A673 (cell line): ENCODE results near the gene CASP1. TPM values are rescaled to one million over a fixed set of nuclear protein-coding genes. Genes with fewer than 3 reads are reported as not detected.
"Not testable (repeated sequence)": the region's sequence is repeated elsewhere in the genome, so short reads cannot be mapped to it uniquely, and the experiment has no call there.

Source experiments
- BruUV-seq: library from RNA; stranded (reverse); fragments of 400-500 nt; replicated peaks from 2 replicates; lab custom pipeline; 2021; lab: Mats Ljungman, UMichigan
- CTCF ChIA-PET: fragments of 300-600 bp; sonication (Branson Sonifier 250); formaldehyde crosslinking; loops from one replicate; lab custom pipeline; 2022; ENCODE audit warnings: antibody characterized with exemption; lab: Charles Lee
- POLR2A ChIA-PET: fragments of 300-600 bp; sonication (Branson Sonifier 250); formaldehyde crosslinking; loops from one replicate; lab custom pipeline; 2022; ENCODE audit warnings: antibody characterized with exemption; ENCODE audit not compliant: low non-redundant PET; lab: Charles Lee
- DNase-seq: peaks from one replicate; pipeline ENCODE4 v3.0.0-alpha.2; 2015; ENCODE audit warnings: low spot score
- H3K27ac ChIP-seq: fragments of 200-600 bp; sonication (generic); 2 replicates; pipeline ENCODE4 v1.5.1; 2016; ENCODE audit warnings: mixed run types, low read depth, mild to moderate bottlenecking, mixed read lengths, antibody characterized with exemption, low read length; ENCODE audit not compliant: poor library complexity, severe bottlenecking
- H3K27me3 ChIP-seq: fragments of 200-600 bp; sonication (generic); replicated peaks from 2 replicates; pipeline ENCODE4 v1.6.1; 2017; ENCODE audit warnings: mixed run types, low read depth, mild to moderate bottlenecking, mixed read lengths, antibody characterized with exemption, low read length; ENCODE audit not compliant: insufficient read depth, poor library complexity
- H3K36me3 ChIP-seq: fragments of 200-600 bp; sonication (generic); 2 replicates; pipeline ENCODE4 v1.6.1; 2016; ENCODE audit warnings: mixed run types, mild to moderate bottlenecking, mixed read lengths, antibody characterized with exemption, low read length; ENCODE audit not compliant: insufficient read depth, poor library complexity, severe bottlenecking
- H3K4me1 ChIP-seq: fragments of 200-600 bp; sonication (generic); 2 replicates; pipeline ENCODE4 v1.6.1; 2017; ENCODE audit warnings: mixed run types, mild to moderate bottlenecking, mixed read lengths, antibody characterized with exemption, low read length; ENCODE audit not compliant: insufficient read depth, poor library complexity, severe bottlenecking
- H3K4me3 ChIP-seq: fragments of 200-600 bp; sonication (generic); 2 replicates; pipeline ENCODE4 v1.5.1; 2016; ENCODE audit warnings: low read depth, mixed run types, mild to moderate bottlenecking, mixed read lengths, low read length; ENCODE audit not compliant: poor library complexity, severe bottlenecking
- H3K9me3 ChIP-seq: fragments of 200-600 bp; sonication (generic); 2 replicates; pipeline ENCODE4 v1.6.1; 2016; ENCODE audit warnings: mixed run types, low read depth, mild to moderate bottlenecking, mixed read lengths, antibody characterized with exemption, low read length; ENCODE audit not compliant: poor library complexity, severe bottlenecking
- EZH2 ChIP-seq: fragments of 200-600 bp; sonication (generic); IDR thresholded peaks from 2 replicates; pipeline ENCODE4 v1.6.1; 2017; ENCODE audit warnings: borderline replicate concordance, low read depth, mild to moderate bottlenecking, mixed read lengths, antibody characterized with exemption, low read length; ENCODE audit not compliant: poor library complexity, severe bottlenecking
- intact Hi-C: fragments of 100-400 bp; cut with micrococcal nuclease; formaldehyde crosslinking; loops from one replicate; pipeline ENCODE4 v1.10.0; 2022; ENCODE audit not compliant: unreplicated experiment
- total RNA-seq: library from RNA; stranded (reverse); gene quantifications from 2 replicates; pipeline ENCODE4 v1.2.3, GENCODE V29; 2021
- TF ChIP-seq, protein P1 (sequence below): fragments of 300-800, 200-600 bp; sonication (generic); conservative IDR thresholded peaks from 2 replicates; pipeline ENCODE4 v1.5.1; 2017; ENCODE audit warnings: low read depth, mild to moderate bottlenecking, antibody characterized with exemption, low read length, moderate library complexity, mixed read lengths

Gene CASP1
- total RNA-seq, 1 experiment from 2014 or later: 9.3 TPM

DNA sequence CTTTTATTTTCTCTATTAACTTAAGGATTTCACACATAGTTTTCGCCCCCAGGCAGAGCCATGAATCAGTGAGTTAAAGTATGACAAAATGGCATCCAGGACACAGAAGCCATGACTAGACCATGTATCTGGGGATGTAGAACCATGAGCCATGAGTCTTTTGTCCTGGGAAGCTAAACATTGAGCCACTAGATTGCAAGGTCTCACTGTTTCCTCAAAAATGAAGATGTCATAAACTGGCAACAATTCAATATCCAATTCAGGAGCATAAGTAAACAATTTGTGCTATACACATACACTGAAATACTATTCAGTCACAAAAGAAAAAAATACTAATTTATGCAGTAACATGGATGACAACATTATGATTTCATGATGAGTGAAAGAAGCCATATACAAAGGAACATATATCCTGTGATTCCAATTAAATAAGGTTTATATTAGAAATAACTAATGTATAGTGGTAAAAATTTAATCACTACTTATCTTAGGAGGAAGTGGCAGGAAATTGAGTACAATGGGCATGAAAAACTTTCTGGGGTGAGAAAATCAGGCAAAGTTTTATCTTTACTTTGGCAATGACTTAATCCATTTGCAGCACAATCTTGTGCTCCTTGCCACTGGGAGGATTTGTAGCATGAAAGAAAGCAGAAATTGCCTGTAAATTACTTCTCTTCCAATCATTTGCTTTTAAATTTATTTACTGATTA lies 38.7 kb upstream of the CASP1 start:
- peak; percentile 40 for DNase-seq
- Histone ChIP-seq H3K4me1 (peaks cover 7% of the 10 kb centered on the region), H3K4me3 (no peak overlapping the region), H3K27me3 (no peaks in the 10 kb centered on the region), H3K27ac (no peak overlapping the region), H3K9me3 (no peaks in the 10 kb centered on the region), H3K36me3 (no peaks in the 10 kb centered on the region)
- no TSS peak for BruUV-seq
- ChIA-PET CTCF (no interaction called here), POLR2A (no interaction called here)
- TF ChIP-seq EZH2: no peak
- TF ChIP-seq, protein P1, sequence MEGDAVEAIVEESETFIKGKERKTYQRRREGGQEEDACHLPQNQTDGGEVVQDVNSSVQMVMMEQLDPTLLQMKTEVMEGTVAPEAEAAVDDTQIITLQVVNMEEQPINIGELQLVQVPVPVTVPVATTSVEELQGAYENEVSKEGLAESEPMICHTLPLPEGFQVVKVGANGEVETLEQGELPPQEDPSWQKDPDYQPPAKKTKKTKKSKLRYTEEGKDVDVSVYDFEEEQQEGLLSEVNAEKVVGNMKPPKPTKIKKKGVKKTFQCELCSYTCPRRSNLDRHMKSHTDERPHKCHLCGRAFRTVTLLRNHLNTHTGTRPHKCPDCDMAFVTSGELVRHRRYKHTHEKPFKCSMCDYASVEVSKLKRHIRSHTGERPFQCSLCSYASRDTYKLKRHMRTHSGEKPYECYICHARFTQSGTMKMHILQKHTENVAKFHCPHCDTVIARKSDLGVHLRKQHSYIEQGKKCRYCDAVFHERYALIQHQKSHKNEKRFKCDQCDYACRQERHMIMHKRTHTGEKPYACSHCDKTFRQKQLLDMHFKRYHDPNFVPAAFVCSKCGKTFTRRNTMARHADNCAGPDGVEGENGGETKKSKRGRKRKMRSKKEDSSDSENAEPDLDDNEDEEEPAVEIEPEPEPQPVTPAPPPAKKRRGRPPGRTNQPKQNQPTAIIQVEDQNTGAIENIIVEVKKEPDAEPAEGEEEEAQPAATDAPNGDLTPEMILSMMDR: no peak
- intact Hi-C loops: no loop called here

DNA sequence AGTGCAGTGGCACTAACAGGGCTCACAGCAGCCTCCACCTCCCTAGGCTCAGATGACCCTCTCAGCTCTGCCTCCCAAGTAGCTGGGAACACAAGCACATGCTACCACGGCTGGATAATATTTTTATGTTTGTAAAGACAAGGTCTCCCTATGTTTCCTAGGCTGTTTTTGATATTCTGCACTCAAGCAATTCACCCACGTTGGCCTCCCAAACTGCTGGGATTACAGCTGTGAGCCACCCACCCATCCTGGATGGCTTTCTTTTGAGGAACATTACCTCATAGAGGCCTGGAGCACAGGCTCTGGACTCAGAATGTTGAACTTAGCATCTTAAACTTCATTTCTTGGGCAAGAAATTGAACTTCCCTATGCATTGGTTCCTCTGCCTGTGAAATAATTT lies 37.1 kb upstream of the CASP1 start:
- H3K27ac ChIP-seq, DNase-seq, H3K36me3 ChIP-seq, H3K4me3 ChIP-seq, CTCF ChIA-PET, intact Hi-C loops, H3K27me3 ChIP-seq, POLR2A ChIA-PET, H3K9me3 ChIP-seq, H3K4me1 ChIP-seq, BruUV-seq: not testable (repeated sequence)

DNA sequence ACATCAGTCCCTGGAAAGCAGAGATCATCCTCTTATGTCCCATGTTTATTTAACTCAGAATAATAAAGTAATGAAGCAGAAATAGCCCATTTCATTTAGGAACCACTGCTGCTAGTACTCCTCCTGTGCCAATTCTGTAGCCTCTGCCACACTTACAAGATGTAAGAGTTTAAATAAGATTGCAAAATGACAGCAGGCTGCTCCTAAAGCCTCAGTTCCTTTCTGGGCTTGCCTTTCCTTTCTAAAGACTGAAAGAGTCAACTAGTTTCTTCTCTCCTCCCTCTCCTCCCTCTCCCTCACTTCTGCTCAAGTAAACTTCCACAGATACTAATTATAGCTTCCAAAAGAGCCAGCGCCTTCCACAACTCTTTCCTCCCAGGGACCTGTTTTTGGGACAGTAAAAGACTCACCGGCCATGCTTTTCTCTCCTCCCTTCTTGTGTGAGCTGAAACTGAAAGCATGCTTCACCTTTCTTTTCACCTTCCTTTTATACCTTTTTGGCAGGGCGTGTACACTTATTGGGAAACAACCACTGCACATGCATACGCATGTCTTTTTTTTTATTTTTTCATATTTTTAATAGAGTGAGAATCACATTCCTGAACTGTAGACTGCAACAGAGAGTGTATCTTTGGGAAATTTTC lies 36.3 kb upstream of the CASP1 start:
- no TSS peak for BruUV-seq
- Histone ChIP-seq H3K27me3 (no peaks in the 10 kb centered on the region), H3K4me1 (peaks cover 7% of the 10 kb centered on the region), H3K4me3 (no peak overlapping the region), H3K36me3 (no peaks in the 10 kb centered on the region), H3K27ac (no peak overlapping the region), H3K9me3 (no peaks in the 10 kb centered on the region)
- TF ChIP-seq EZH2: no peak
- TF ChIP-seq, protein P1: no peak
- ChIA-PET POLR2A (no interaction called here), CTCF (no interaction called here)
- intact Hi-C loops: no loop called here
- no peak for DNase-seq

DNA sequence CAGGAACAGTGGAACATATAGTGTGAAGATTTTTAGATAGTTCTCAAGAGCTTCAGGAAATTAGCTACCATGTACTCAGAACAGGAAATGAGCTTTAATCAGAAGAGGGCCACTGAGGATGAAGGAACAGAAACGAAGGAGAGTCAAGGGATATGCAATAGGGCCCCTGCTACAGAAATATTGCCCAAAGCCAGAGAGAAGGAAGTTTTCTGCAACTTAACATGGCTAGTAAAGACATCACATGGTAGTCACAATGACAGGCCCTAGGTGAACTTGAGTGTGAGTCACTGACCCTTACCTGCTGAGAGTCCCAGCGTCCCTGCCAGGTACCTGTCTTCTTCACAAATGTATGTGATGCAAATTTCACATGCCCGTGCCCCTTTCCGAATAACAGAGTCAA lies 35.4 kb upstream of the CASP1 start:
- Histone ChIP-seq H3K36me3 (no peaks in the 10 kb centered on the region), H3K27me3 (no peaks in the 10 kb centered on the region), H3K4me1 (peaks cover 5% of the 10 kb centered on the region), H3K9me3 (no peaks in the 10 kb centered on the region), H3K4me3 (no peak overlapping the region), H3K27ac (no peak overlapping the region)
- CTCF ChIA-PET: no interaction called here
- intact Hi-C loops: no loop called here
- BruUV-seq: no TSS peak
- TF ChIP-seq, protein P1: no peak
- TF ChIP-seq EZH2: no peak
- DNase-seq: no peak
- POLR2A ChIA-PET: no interaction called here

DNA sequence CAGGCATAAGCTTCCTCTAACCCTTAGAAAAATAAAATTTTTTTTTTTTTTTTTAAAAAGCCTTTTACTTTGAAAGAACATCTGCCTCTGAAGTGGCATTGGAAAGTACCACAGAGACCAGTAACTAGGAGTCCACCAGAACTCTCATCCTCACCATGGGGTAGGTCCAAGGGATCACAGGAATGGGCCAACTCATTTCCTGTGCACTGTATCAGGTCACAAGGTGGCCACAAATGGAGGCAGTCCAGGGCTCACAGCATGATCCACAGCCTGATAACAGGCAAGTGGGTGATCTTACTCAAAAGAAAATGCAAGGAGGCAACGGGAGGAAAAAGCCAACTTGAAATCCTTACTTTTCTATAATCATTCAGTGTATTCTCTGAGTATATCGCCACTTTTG lies 34.8 kb upstream of the CASP1 start:
- DNase-seq, H3K27me3 ChIP-seq, H3K9me3 ChIP-seq, H3K27ac ChIP-seq, H3K4me3 ChIP-seq, POLR2A ChIA-PET, CTCF ChIA-PET, H3K4me1 ChIP-seq, H3K36me3 ChIP-seq, intact Hi-C loops, BruUV-seq: not testable (repeated sequence)
